ENCODE results near the gene MPRIP.
A peak's percentile ranks its signal among the peaks of the same experiment; 100 is the strongest.
"Not testable (repeated sequence)": the region's sequence is repeated elsewhere in the genome, so short reads cannot be mapped to it uniquely, and the experiment has no call there.

The MPRIP gene

GRCh38 chr17:17013828-17014747 is 28.2 kb upstream of the MPRIP start:
- not testable (repeated sequence) for DNase-seq (ENCODE audit: low spot score)

GRCh38 chr17:17014748-17015124 is 27.5 kb upstream of the MPRIP start:
- not testable (repeated sequence) for DNase-seq (ENCODE audit: low spot score)

GRCh38 chr17:17015230-17015629 is 27.0 kb upstream of the MPRIP start:
- no peak for DNase-seq (ENCODE audit: low spot score)

- DNase-seq (ENCODE audit: low spot score), result not testable (repeated sequence)
Observed at GRCh38 chr17:17016199-17017197, 25.8 kb upstream of the MPRIP start.

DNA sequence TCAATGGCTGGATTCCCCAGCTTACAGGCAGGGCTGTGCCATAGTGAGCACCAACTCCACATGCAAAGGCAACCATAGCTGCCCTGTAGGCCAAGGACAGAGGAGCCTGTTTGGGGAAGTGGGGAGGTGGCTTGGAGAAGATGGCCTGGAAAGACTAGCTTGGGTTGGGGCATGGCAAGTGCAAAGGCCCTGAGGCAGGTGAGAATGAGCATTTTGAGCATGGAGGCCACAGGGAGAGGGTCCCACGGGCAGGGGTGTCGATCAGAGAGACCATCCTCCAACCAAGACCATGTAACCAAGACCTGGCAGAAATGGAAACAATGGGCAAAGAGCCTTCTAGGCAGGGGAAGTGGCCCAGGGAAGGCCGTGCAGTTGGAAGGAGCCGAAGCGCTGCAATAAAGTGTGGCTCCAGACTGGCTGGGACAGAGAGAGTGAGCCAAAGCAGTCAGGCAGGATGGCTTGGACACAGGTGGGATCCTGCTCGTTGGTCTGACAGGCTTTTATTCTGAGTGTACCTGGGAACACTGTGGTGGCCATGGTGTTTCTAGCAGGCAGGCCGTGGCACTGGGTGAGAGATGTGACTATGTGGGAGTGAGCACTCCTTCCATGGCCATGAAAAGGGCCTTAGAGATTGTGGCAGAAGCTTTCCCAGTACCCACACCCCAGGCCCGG is 24.8 kb upstream of the MPRIP start:
- no peak for DNase-seq (ENCODE audit: low spot score)

DNA sequence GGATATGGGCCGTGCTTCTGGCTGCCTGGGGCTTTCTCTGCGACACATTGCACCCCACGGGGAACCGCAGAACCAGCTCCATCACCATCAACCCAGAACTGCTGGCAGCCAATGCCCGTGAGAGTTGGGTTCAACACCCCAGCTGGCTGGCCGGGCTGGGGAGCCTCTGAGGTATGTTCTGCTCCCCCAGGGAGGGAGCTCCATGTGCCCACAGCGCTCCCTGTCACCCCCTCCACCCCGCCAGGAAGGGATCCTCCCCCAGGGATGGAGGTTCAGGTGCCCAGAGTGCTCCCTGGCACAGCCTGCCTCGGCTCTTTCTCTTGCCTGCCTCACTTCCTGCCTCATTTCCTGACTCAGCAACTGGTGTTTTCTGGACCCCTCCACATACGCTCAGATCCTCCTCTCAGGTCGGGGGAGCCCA is 24.2 kb upstream of the MPRIP start:
- DNase-seq (ENCODE audit: low spot score), result no peak

GRCh38 chr17:17018612-17019429 is 23.4 kb upstream of the MPRIP start:
- DNase-seq (ENCODE audit: low spot score), result no peak

DNA sequence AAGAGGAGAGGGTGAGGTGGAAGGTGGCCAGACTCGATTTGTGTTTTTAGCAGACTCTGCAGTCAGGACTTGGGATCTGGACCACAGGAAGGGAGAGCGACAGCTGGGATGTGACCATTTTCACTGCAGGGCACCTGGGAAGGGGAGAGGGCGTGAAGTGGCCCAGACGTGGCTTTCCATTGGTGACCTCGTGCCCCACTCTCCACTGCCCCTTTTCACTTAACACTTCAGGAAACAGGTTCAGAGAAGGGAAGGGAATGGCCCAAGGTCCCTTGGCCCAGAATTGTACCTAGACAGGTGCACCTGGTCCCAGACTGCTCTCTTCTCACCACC is 22.9 kb upstream of the MPRIP start:
- no peak for DNase-seq (ENCODE audit: low spot score)

DNA sequence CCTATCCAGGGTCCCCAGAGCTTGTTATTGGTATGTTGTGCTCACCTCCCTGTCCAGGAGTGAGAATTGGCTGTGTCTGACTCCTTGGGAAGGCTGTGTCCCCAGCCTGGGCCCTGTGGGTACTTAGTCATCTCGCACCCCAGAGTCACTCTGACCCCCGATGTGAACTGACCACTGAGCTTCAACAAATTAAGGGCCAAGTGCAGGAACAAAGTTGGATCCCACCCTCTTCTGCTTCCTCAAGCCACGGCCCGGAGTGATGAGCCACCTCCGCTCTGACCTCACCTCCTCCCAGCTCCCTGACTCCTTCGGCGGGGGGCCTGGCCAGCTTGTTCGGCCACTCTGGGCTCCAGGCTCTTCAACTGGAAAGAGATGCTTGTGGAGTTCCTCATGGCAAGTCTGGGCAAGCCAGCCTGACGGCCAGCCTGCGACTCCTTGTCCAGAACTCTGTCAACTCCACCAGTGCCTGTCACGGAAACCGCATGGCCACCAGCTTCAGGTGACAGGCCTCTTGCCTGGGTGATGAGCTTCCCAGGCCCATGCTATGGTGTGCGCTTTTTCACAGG is 22.3 kb upstream of the MPRIP start:
- DNase-seq (ENCODE audit: low spot score), result no peak

GRCh38 chr17:17020821-17021193 is 21.4 kb upstream of the MPRIP start:
- no peak for DNase-seq (ENCODE audit: low spot score)

DNA sequence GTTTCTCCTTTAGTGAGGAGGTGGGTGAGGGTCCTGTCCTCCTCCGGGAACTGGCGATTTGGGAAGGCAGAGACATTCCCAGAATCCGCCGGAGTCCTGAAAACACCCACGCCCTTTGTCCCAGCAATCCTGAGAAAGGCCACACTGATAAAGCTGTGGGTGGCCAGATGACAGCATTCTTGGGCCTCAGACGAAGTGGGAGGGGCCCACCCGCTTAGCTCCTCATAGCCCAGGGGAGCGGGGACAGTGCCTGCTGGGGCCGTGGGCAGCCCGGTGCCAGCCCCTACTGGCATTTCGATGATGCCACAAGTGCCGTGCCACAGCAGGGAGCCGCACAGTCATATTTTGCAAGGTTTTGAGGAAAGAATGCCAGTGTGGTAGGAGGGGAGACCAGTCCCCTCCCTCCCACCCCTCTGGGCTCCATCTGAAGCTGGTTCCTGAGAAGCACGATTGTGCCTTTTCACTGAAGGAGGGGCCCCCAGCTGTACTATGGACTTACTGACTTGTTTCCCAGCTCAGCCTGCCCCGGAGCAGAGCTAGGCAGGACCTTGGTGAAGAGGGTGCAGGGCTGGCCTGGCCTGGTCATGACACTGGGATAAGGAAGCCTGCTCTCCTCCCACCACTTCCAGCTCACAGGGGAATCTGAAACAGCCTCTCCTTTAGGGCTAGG is 20.9 kb upstream of the MPRIP start:
- peak; percentile 78 for DNase-seq (ENCODE audit: low spot score)

DNA sequence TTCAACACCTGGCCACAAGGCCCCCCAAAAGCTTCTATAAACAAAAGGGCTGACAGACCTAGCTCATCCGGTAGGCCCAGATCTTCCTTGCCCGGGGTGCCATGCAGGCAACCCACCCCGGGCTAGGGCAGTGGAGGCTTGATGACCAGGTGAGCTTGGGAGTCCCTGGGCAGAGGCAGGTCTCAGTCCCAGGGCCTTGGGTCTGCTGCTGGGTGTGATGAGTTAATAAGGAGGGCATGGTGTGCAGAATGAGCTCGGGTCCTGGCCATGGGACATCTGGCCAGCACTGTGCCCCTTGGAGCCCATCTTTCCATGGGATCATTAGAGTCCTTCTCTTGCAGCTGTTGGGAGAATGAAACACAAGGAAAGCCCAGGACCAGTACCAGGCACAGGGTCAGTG is 20.2 kb upstream of the MPRIP start:
- no peak for DNase-seq (ENCODE audit: low spot score)

- DNase-seq (ENCODE audit: low spot score), result no peak
Observed at GRCh38 chr17:17022456-17022855, 19.8 kb upstream of the MPRIP start.

- no peak for DNase-seq (ENCODE audit: low spot score)
Observed at GRCh38 chr17:17024778-17025300, 17.4 kb upstream of the MPRIP start.

GRCh38 chr17:17025621-17026020 is 16.6 kb upstream of the MPRIP start:
- DNase-seq (ENCODE audit: low spot score), result no peak

DNA sequence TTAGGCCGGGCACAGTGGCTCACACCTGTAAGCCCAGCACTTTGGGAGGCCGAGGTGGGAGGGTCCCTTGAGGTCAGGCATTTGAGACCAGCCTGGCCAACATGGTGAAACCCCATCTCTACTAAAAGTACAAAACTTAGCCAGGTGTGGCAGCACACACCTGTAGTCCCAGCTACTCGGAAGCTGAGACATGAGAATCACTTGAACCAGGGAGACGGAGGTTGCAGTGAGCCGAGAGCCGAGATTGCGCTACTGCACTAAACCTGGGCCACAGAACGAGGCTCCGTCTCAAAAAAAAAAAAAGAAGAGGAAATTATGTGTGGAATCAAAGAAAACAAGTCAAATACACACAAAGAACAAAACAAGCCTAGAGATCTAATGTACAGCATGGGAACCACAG is 16.1 kb upstream of the MPRIP start:
- DNase-seq (ENCODE audit: low spot score), result no peak

DNA sequence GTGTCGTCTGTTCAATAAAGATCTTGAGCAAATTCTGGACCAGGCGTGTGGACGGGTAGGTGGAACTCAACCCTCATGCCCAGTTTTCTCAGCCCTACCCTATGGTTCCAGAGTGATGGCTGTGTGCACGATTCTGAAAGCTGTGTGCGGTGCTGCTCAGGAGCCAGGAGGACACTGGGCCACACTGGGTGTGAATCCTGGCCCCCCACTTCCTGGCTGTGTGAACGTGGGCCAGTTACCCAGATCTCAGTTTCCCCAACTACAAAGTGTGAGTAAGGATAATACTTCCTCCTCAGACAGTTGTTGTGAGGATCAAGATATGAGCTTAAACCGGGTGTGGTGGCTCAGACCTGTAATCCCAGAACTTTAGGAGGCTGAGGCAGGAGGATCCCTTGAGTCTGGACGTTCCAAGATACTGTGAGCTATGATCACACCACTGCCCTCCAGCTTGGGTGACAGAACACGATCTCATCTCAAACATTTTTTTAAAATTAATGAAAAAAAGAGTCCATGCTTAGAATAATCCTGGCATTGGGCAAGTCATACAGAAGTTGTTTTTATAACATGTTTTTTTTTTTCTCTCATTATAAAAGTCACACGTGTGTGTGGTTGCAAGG is 14.7 kb upstream of the MPRIP start:
- no peak for DNase-seq (ENCODE audit: low spot score)

- peak; percentile 88 for DNase-seq (ENCODE audit: low spot score)
Observed at GRCh38 chr17:17028059-17028877, 14.0 kb upstream of the MPRIP start.

All from GM03348 (cell line).